ENCODE data around the gene CKAP4.

CKAP4 gene

GRCh38 chr12:106217706-106218105 is 30.1 kb downstream of the CKAP4 start:
- H3K27me3 Mint-ChIP-seq (ENCODE audit: low read depth) = peaks cover 23% of the 10 kb centered on the region
- peaks cover 9% of the 10 kb centered on the region for H3K9me3 Mint-ChIP-seq
- no peak overlapping the region for H3K4me3 Mint-ChIP-seq
- H3K36me3 Mint-ChIP-seq (ENCODE audit: low read depth) = no peaks in the 10 kb centered on the region
- H3K4me1 Mint-ChIP-seq (ENCODE audit: low read depth) = peaks cover 9% of the 10 kb centered on the region
- no peak overlapping the region for H3K27ac Mint-ChIP-seq

GRCh38 chr12:106214571-106214970 is 33.2 kb downstream of the CKAP4 start:
- Mint-ChIP-seq H3K4me1 (ENCODE audit: low read depth) (no peaks in the 10 kb centered on the region), H3K9me3 (peaks cover 9% of the 10 kb centered on the region), H3K27me3 (ENCODE audit: low read depth) (peaks cover 33% of the 10 kb centered on the region), H3K27ac (no peak overlapping the region), H3K4me3 (no peak overlapping the region), H3K36me3 (ENCODE audit: low read depth) (no peaks in the 10 kb centered on the region)

- Mint-ChIP-seq H3K27me3 (ENCODE audit: low read depth) (peaks cover 37% of the 10 kb centered on the region), H3K4me1 (ENCODE audit: low read depth) (no peaks in the 10 kb centered on the region), H3K9me3 (peaks cover 9% of the 10 kb centered on the region), H3K36me3 (ENCODE audit: low read depth) (no peaks in the 10 kb centered on the region), H3K4me3 (no peak overlapping the region), H3K27ac (no peak overlapping the region)
Observed at GRCh38 chr12:106213662-106214061, 34.2 kb downstream of the CKAP4 start.

GRCh38 chr12:106211973-106212372 is 35.8 kb downstream of the CKAP4 start:
- no peaks in the 10 kb centered on the region for H3K9me3 Mint-ChIP-seq

GRCh38 chr12:106205208-106206069 is 42.4 kb downstream of the CKAP4 start:
- Mint-ChIP-seq H3K36me3 (ENCODE audit: low read depth) (no peaks in the 10 kb centered on the region), H3K27ac (no peak overlapping the region), H3K4me1 (ENCODE audit: low read depth) (no peaks in the 10 kb centered on the region), H3K4me3 (no peak overlapping the region), H3K9me3 (no peaks in the 10 kb centered on the region), H3K27me3 (ENCODE audit: low read depth) (peaks cover 26% of the 10 kb centered on the region)

More at GRCh38 chr12:106211973-106212372, 35.8 kb downstream of the CKAP4 start:
- Mint-ChIP-seq H3K27ac (no peak overlapping the region), H3K36me3 (ENCODE audit: low read depth) (no peaks in the 10 kb centered on the region), H3K4me3 (no peak overlapping the region), H3K4me1 (ENCODE audit: low read depth) (no peaks in the 10 kb centered on the region), H3K27me3 (ENCODE audit: low read depth) (peaks cover 41% of the 10 kb centered on the region)

GRCh38 chr12:106204312-106204711 is 43.5 kb downstream of the CKAP4 start:
- no peak overlapping the region for H3K27ac Mint-ChIP-seq
- no peaks in the 10 kb centered on the region for H3K9me3 Mint-ChIP-seq
- H3K4me3 Mint-ChIP-seq = no peak overlapping the region
- H3K4me1 Mint-ChIP-seq (ENCODE audit: low read depth) = no peaks in the 10 kb centered on the region
- no peaks in the 10 kb centered on the region for H3K36me3 Mint-ChIP-seq (ENCODE audit: low read depth)
- peaks cover 15% of the 10 kb centered on the region for H3K27me3 Mint-ChIP-seq (ENCODE audit: low read depth)

- Mint-ChIP-seq H3K36me3 (ENCODE audit: low read depth) (no peaks in the 10 kb centered on the region), H3K4me1 (ENCODE audit: low read depth) (no peaks in the 10 kb centered on the region), H3K9me3 (no peaks in the 10 kb centered on the region)
Observed at GRCh38 chr12:106197906-106198623, 49.8 kb downstream of the CKAP4 start.

GRCh38 chr12:106195621-106196027 is 52.2 kb downstream of the CKAP4 start:
- no peak overlapping the region for H3K4me3 Mint-ChIP-seq
- H3K27me3 Mint-ChIP-seq (ENCODE audit: low read depth) = peaks cover 3% of the 10 kb centered on the region
- no peaks in the 10 kb centered on the region for H3K36me3 Mint-ChIP-seq (ENCODE audit: low read depth)
- no peak overlapping the region for H3K27ac Mint-ChIP-seq
- no peaks in the 10 kb centered on the region for H3K9me3 Mint-ChIP-seq
- no peaks in the 10 kb centered on the region for H3K4me1 Mint-ChIP-seq (ENCODE audit: low read depth)

More at GRCh38 chr12:106197906-106198623, 49.8 kb downstream of the CKAP4 start:
- Mint-ChIP-seq H3K27me3 (ENCODE audit: low read depth) (peaks cover 3% of the 10 kb centered on the region), H3K27ac (no peak overlapping the region), H3K4me3 (no peak overlapping the region)

- H3K27me3 Mint-ChIP-seq (ENCODE audit: low read depth) = peaks cover 3% of the 10 kb centered on the region
- H3K9me3 Mint-ChIP-seq = no peaks in the 10 kb centered on the region
- no peak overlapping the region for H3K4me3 Mint-ChIP-seq
- no peak overlapping the region for H3K27ac Mint-ChIP-seq
- no peaks in the 10 kb centered on the region for H3K36me3 Mint-ChIP-seq (ENCODE audit: low read depth)
- H3K4me1 Mint-ChIP-seq (ENCODE audit: low read depth) = no peaks in the 10 kb centered on the region
Observed at GRCh38 chr12:106194351-106194750, 53.5 kb downstream of the CKAP4 start.

GRCh38 chr12:106193394-106194215 is 54.2 kb downstream of the CKAP4 start:
- Mint-ChIP-seq H3K27ac (no peak overlapping the region), H3K9me3 (no peaks in the 10 kb centered on the region), H3K36me3 (ENCODE audit: low read depth) (no peaks in the 10 kb centered on the region), H3K4me1 (ENCODE audit: low read depth) (no peaks in the 10 kb centered on the region), H3K4me3 (no peak overlapping the region), H3K27me3 (ENCODE audit: low read depth) (peaks cover 3% of the 10 kb centered on the region)

GRCh38 chr12:106192659-106193393 is 55.0 kb downstream of the CKAP4 start:
- Mint-ChIP-seq H3K4me1 (ENCODE audit: low read depth) (no peaks in the 10 kb centered on the region), H3K4me3 (no peak overlapping the region), H3K27me3 (ENCODE audit: low read depth) (peaks cover 3% of the 10 kb centered on the region), H3K9me3 (no peaks in the 10 kb centered on the region), H3K27ac (no peak overlapping the region), H3K36me3 (ENCODE audit: low read depth) (no peaks in the 10 kb centered on the region)

GRCh38 chr12:106190581-106190980 is 57.2 kb downstream of the CKAP4 start:
- Mint-ChIP-seq H3K27me3 (ENCODE audit: low read depth) (no peaks in the 10 kb centered on the region), H3K4me1 (ENCODE audit: low read depth) (no peaks in the 10 kb centered on the region), H3K36me3 (ENCODE audit: low read depth) (no peaks in the 10 kb centered on the region), H3K27ac (no peak overlapping the region), H3K4me3 (no peak overlapping the region), H3K9me3 (no peaks in the 10 kb centered on the region)

GRCh38 chr12:106189341-106189740 is 58.5 kb downstream of the CKAP4 start:
- Mint-ChIP-seq H3K4me1 (ENCODE audit: low read depth) (no peaks in the 10 kb centered on the region), H3K27ac (no peak overlapping the region), H3K4me3 (no peak overlapping the region), H3K36me3 (ENCODE audit: low read depth) (no peaks in the 10 kb centered on the region), H3K9me3 (no peaks in the 10 kb centered on the region), H3K27me3 (ENCODE audit: low read depth) (no peaks in the 10 kb centered on the region)

GRCh38 chr12:106188256-106188655 is 59.6 kb downstream of the CKAP4 start:
- Mint-ChIP-seq H3K4me1 (ENCODE audit: low read depth) (no peaks in the 10 kb centered on the region), H3K9me3 (no peaks in the 10 kb centered on the region), H3K27ac (no peak overlapping the region), H3K4me3 (no peak overlapping the region), H3K36me3 (ENCODE audit: low read depth) (no peaks in the 10 kb centered on the region), H3K27me3 (ENCODE audit: low read depth) (no peaks in the 10 kb centered on the region)
